GM21786 (cell line): ENCODE measurements around the gene LRRC51.
"Not testable (repeated sequence)": the region's sequence is repeated elsewhere in the genome, so short reads cannot be mapped to it uniquely, and the experiment has no call there.

Experiments used
- ATAC-seq: cut with Tn5 transposase; IDR thresholded peaks from one replicate; pipeline ENCODE4 v1.9.1; 2021; ENCODE audit not compliant: unreplicated experiment

LRRC51 gene

GRCh38 chr11:72138821-72139390 is 58.3 kb downstream of the LRRC51 start:
- no peak for ATAC-seq

- no peak for ATAC-seq
These were observed 58.9 kb downstream of the LRRC51 start for GRCh38 chr11:72139500-72139899.

GRCh38 chr11:72140661-72141060 is 60.0 kb downstream of the LRRC51 start:
- ATAC-seq, result no peak

GRCh38 chr11:72141066-72141465 is 60.4 kb downstream of the LRRC51 start:
- no peak for ATAC-seq

- not testable (repeated sequence) for ATAC-seq
These were observed 61.4 kb downstream of the LRRC51 start for GRCh38 chr11:72142086-72142485.

- ATAC-seq, result not testable (repeated sequence)
These were observed 61.9 kb downstream of the LRRC51 start for GRCh38 chr11:72142543-72142942.

GRCh38 chr11:72144807-72145565 is 64.3 kb downstream of the LRRC51 start:
- no peak for ATAC-seq
